GM18498 (cell line): ENCODE measurements around the gene RCBTB2.

ENCODE experiments used
- ATAC-seq: cut with Tn5 transposase; IDR thresholded peaks from one replicate; pipeline ENCODE4 v1.9.1; 2021; ENCODE audit warnings: mild to moderate bottlenecking, moderate library complexity; ENCODE audit not compliant: unreplicated experiment

The RCBTB2 gene

GRCh38 chr13:48564056-48564455 lies 31.2 kb upstream of the RCBTB2 start:
- no peak for ATAC-seq

GRCh38 chr13:48563626-48564025 lies 30.7 kb upstream of the RCBTB2 start:
- no peak for ATAC-seq

- peak; percentile 97 for ATAC-seq
Observed at GRCh38 chr13:48562296-48563066, 29.6 kb upstream of the RCBTB2 start.

- peak; percentile 34 for ATAC-seq
Observed at GRCh38 chr13:48561466-48562235, 28.8 kb upstream of the RCBTB2 start.

- no peak for ATAC-seq
Observed at GRCh38 chr13:48560657-48561337, 27.9 kb upstream of the RCBTB2 start.

- no peak for ATAC-seq
Observed at GRCh38 chr13:48559638-48560320, 26.9 kb upstream of the RCBTB2 start.

- no peak for ATAC-seq
Observed at GRCh38 chr13:48556817-48557216, 23.9 kb upstream of the RCBTB2 start.

- no peak for ATAC-seq
Observed at GRCh38 chr13:48555441-48555840, 22.6 kb upstream of the RCBTB2 start.

- no peak for ATAC-seq
Observed at GRCh38 chr13:48551329-48551728, 18.4 kb upstream of the RCBTB2 start.

GRCh38 chr13:48549658-48550057 lies 16.8 kb upstream of the RCBTB2 start:
- ATAC-seq: no peak

- ATAC-seq: no peak
Observed at GRCh38 chr13:48547663-48548092, 14.8 kb upstream of the RCBTB2 start.

- no peak for ATAC-seq
Observed at GRCh38 chr13:48545608-48546007, 12.7 kb upstream of the RCBTB2 start.

GRCh38 chr13:48542581-48543341 lies 9.9 kb upstream of the RCBTB2 start:
- ATAC-seq: peak; percentile 54

GRCh38 chr13:48542138-48542537 lies 9.3 kb upstream of the RCBTB2 start:
- ATAC-seq: no peak

GRCh38 chr13:48539550-48539949 lies 6.7 kb upstream of the RCBTB2 start:
- ATAC-seq: no peak

- no peak for ATAC-seq
Observed at GRCh38 chr13:48536621-48537250, 3.9 kb upstream of the RCBTB2 start.

GRCh38 chr13:48535766-48536165 lies 2.9 kb upstream of the RCBTB2 start:
- no peak for ATAC-seq

- no peak for ATAC-seq
Observed at GRCh38 chr13:48534911-48535501, 2.1 kb upstream of the RCBTB2 start.

GRCh38 chr13:48533961-48534600 lies 1.2 kb upstream of the RCBTB2 start:
- no peak for ATAC-seq
